GM21619 (cell line): ENCODE results near the gene WASF2.
"Not testable (repeated sequence)": the region's sequence is repeated elsewhere in the genome, so short reads cannot be mapped to it uniquely, and the experiment has no call there.

Experiments
- ATAC-seq: cut with Tn5 transposase; IDR thresholded peaks from one replicate; pipeline ENCODE4 v1.9.1; 2021; ENCODE audit not compliant: unreplicated experiment

WASF2 gene

GRCh38 chr1:27423709-27424108 lies 66.3 kb downstream of the WASF2 start:
- ATAC-seq: no peak

DNA sequence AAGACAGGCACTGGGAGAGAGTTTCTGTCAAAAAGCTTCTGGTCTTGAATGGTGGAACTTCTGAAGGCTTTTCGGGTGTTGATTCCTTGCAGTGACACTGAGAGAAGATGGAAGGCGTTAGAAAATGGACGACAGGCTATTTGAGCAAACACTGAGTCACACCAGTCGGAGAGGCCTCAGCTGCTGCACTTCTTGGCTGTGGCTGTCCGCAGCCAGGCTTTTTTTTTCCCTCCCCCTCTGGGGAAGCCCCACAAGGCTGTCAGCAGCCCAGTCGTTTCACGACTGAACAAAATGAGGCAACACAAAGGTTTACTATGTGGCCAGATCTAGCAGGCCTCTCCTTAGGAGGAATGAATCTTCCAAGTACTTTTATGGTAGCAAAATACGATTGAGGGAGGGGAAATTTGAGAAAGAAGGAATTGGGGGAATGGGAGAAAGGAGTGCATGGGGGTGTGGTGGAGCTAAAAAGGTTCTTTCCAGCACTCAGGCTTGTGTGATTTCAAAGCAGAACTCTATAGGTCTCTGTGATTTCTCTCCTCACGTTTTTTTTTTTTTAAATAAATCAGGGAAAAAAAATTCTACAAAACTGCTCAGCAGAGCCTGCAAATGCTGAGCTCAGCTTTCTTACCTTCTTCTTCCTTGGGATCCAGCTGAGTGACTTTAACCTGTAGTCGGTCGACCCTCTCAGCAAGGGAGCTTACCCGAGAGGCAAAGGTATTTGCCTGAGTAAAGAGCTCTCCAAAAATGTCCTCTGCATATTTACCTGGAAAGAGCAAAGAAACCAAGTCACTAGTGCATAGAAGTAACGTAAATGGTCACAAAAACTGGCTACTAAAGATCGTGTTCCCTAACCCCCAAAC lies 71.4 kb downstream of the WASF2 start:
- ATAC-seq: no peak

- ATAC-seq: no peak
These were observed 72.3 kb downstream of the WASF2 start for GRCh38 chr1:27417713-27418112.

- peak; percentile 43 for ATAC-seq
These were observed 73.4 kb downstream of the WASF2 start for GRCh38 chr1:27416387-27417111.

GRCh38 chr1:27414091-27414490 lies 75.9 kb downstream of the WASF2 start:
- ATAC-seq: no peak

DNA sequence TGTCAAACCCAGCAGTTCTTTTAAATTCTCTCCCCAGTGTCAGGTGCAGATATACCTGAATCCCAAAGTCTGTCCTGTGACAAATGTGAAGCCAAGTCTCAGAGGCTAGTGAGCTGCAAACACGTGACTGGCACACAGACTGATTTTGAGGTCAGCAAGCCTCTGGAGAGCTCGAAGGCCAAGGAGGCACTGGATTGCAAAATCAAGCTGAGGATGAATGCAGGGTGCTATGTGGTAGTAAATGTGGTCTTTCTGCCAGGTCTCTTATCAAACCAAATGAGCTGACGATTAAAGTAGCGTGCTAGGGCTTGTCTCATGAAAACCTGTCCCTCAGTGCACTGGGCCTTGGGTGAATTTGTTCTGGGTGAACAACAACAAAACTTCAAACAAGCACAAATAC lies 77.0 kb downstream of the WASF2 start:
- no peak for ATAC-seq

GRCh38 chr1:27412502-27412901 lies 77.5 kb downstream of the WASF2 start:
- no peak for ATAC-seq

GRCh38 chr1:27410709-27411108 lies 79.3 kb downstream of the WASF2 start:
- ATAC-seq: no peak

DNA sequence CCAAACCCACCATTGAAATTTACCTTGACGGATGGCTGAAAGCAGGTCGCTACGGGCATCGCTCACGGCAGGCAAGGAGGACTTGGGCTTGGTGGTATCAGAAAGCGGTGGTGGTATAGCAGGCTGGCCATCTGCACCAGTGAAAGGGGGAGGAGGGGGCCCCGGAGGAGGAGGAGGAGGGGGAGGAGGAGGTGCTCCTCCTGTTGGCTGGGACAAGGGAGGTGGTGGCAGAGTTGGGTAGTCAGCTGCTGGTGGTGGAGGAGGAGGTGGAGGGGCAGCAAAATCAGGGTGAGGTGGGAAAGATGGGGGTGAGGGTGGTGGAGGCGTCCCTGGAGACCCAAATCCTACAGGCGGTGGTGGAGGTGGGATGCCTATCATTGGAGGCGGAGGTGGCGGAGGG lies 80.3 kb downstream of the WASF2 start:
- no peak for ATAC-seq

DNA sequence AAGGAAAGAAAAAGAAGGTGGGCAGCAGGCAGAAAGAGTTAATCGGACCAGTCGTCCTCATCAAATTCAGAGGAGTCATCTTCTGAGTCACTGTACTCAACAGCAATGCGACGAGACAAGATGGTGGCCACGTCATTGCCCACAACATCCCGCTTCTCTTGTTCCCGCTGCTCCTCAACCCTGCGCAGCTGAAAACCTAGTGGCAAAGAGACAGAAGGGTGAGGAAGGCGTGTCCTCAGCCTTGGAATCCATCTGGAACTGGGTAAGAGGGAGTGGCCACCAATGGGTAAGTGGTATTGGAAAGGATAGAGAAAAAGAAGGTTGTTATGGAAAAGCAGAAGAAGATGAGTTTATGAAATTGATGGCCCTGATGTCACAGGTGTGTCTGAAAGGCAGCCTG lies 81.8 kb downstream of the WASF2 start:
- no peak for ATAC-seq

- not testable (repeated sequence) for ATAC-seq
These were observed 83.2 kb downstream of the WASF2 start for GRCh38 chr1:27406791-27407190.

GRCh38 chr1:27406362-27406680 lies 83.6 kb downstream of the WASF2 start:
- no peak for ATAC-seq

GRCh38 chr1:27405598-27406361 lies 84.2 kb downstream of the WASF2 start:
- not testable (repeated sequence) for ATAC-seq

- ATAC-seq: no peak
These were observed 84.9 kb downstream of the WASF2 start for GRCh38 chr1:27405074-27405473.

DNA sequence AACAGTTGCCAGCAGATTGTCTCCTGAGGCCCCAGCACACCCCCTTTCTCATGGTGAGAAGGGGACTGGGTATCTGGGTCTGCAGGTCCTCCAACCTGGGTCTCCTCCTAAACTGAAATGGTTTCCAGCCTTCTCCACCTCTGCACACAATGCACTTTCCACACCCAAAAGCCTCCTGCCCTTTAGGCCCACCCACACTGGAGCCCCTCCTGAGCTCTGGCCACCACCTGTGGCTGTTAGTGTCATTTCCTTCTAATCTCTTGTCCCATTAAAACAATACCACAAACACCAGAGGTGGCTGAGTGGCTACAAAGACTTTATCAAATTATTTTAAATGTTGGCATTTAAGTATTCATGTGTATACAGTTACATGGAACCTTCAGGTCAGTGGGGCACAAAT lies 86.0 kb downstream of the WASF2 start:
- no peak for ATAC-seq

DNA sequence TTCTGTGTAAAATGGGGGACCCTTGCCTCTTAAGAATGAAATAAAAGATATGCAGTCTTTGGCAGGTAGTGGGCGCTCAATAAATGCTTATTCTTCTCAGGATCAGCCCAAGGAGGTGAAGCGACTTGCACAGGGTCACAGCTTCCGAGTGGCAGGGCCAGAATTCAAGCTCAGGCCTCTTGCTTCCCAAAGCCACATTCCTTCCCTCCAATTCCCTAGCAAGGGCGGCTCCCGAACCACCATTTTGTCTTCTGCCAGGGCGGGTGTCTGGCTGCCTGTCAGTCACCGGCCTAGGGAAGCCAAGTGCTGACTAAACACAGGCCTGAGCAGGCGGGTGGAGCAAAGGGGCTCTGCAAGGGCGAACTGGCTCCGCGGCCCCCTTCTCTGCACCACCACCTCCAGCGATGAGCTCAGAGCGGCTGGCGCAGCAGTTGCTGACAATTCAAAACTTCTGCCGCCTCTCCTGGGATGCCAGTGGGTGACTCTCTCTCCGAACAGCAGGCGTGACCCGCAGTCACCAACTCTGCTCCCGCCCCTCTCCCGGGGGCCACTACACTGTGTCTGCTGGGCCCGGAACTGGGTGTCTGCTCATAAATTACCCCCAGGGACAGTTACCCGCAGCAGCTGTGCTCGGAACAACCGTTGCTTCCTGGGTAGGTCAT lies 86.8 kb downstream of the WASF2 start:
- ATAC-seq: peak; percentile 68

GRCh38 chr1:27402349-27402754 lies 87.6 kb downstream of the WASF2 start:
- ATAC-seq: no peak

GRCh38 chr1:27400963-27401341 lies 89.0 kb downstream of the WASF2 start:
- ATAC-seq: no peak

- no peak for ATAC-seq
These were observed 89.6 kb downstream of the WASF2 start for GRCh38 chr1:27400082-27400962.
